ENCODE data around the gene GNG2.

- no peak for TF ChIP-seq CTCF (IDR thresholded peaks at IDR 0.05; ENCODE audit: low read length)
- TF ChIP-seq EZH2 (optimal IDR thresholded peaks at IDR 0.05; ENCODE audit: low read depth, low read length), result no peak
These were observed 44.4 kb upstream of the GNG2 start for GRCh38 chr14:51816031-51816430.

Data from MM.1S (cell line).